ENCODE data around the gene FYB1.
"Not testable (repeated sequence)": the region's sequence is repeated elsewhere in the genome, so short reads cannot be mapped to it uniquely, and the experiment has no call there.

Gene FYB1

GRCh38 chr5:39226100-39226451 lies 6.7 kb upstream of the FYB1 start:
- no peak for DNase-seq (ENCODE audit: low read depth in 2 of 2)

GRCh38 chr5:39225405-39226099 lies 6.2 kb upstream of the FYB1 start:
- no peak for DNase-seq (ENCODE audit: low read depth in 2 of 2)

- no peak for DNase-seq (ENCODE audit: low read depth in 2 of 2)
Observed at GRCh38 chr5:39224196-39224761, 4.9 kb upstream of the FYB1 start.

GRCh38 chr5:39223565-39224156 lies 4.3 kb upstream of the FYB1 start:
- no peak for DNase-seq (ENCODE audit: low read depth in 2 of 2)

- DNase-seq (ENCODE audit: low read depth in 2 of 2), result not testable (repeated sequence)
Observed at GRCh38 chr5:39221671-39222070, 2.3 kb upstream of the FYB1 start.

- DNase-seq (ENCODE audit: low read depth in 2 of 2), result no peak
Observed at GRCh38 chr5:39220280-39221030, 1.1 kb upstream of the FYB1 start.

- no peak for DNase-seq (ENCODE audit: low read depth in 2 of 2)
Observed at GRCh38 chr5:39218482-39219402, 621 bp downstream of the FYB1 start.

GRCh38 chr5:39217365-39218281 lies 1.7 kb downstream of the FYB1 start:
- peak; percentile 60 to 70 for DNase-seq (ENCODE audit: low read depth in 2 of 2)

- no peak for DNase-seq (ENCODE audit: low read depth in 2 of 2)
Observed at GRCh38 chr5:39216631-39217030, 2.7 kb downstream of the FYB1 start.

GRCh38 chr5:39215857-39216256 lies 3.5 kb downstream of the FYB1 start:
- DNase-seq (ENCODE audit: low read depth in 2 of 2), result no peak

GRCh38 chr5:39214912-39215709 lies 4.3 kb downstream of the FYB1 start:
- DNase-seq (ENCODE audit: low read depth in 2 of 2), result no peak

GRCh38 chr5:39213447-39214207 lies 5.7 kb downstream of the FYB1 start:
- DNase-seq (ENCODE audit: low read depth in 2 of 2), result no peak

- DNase-seq (ENCODE audit: low read depth in 2 of 2), result no peak
Observed at GRCh38 chr5:39211773-39212172, 7.6 kb downstream of the FYB1 start.

GRCh38 chr5:39209924-39210323 lies 9.4 kb downstream of the FYB1 start:
- peak; percentile 54 to 70 for DNase-seq (ENCODE audit: low read depth in 2 of 2)

GRCh38 chr5:39208471-39208870 lies 10.9 kb downstream of the FYB1 start:
- DNase-seq (ENCODE audit: low read depth in 2 of 2), result no peak

GRCh38 chr5:39207345-39208045 lies 11.9 kb downstream of the FYB1 start:
- DNase-seq (ENCODE audit: low read depth in 2 of 2), result no peak

GRCh38 chr5:39206630-39207321 lies 12.6 kb downstream of the FYB1 start:
- no peak for DNase-seq (ENCODE audit: low read depth in 2 of 2)

- DNase-seq (ENCODE audit: low read depth in 2 of 2), result no peak
Observed at GRCh38 chr5:39205550-39205949, 13.8 kb downstream of the FYB1 start.
